Measurements from ENCODE around the gene TGFBR2.

The TGFBR2 gene

GRCh38 chr3:30612437-30613132, 6.2 kb downstream of the TGFBR2 start:
- no peak overlapping the region for H3K4me3 ChIP-seq (ENCODE audit: low read depth, low read length)
- DNase-seq (ENCODE audit: low read depth) = no peak
- TF ChIP-seq CTCF (IDR thresholded peaks at IDR 0.05; ENCODE audit: insufficient read depth, low read depth, low read length, missing control alignments) = no peak

- H3K4me3 ChIP-seq (ENCODE audit: low read depth, low read length) = no peak overlapping the region
- no peak for DNase-seq (ENCODE audit: low read depth)
- no peak for TF ChIP-seq CTCF (IDR thresholded peaks at IDR 0.05; ENCODE audit: insufficient read depth, low read depth, low read length, missing control alignments)
Observed at GRCh38 chr3:30613133-30613825, 6.9 kb downstream of the TGFBR2 start.

- DNase-seq (ENCODE audit: low read depth) = no peak
- TF ChIP-seq CTCF (IDR thresholded peaks at IDR 0.05; ENCODE audit: insufficient read depth, low read depth, low read length, missing control alignments) = no peak
- no peak overlapping the region for H3K4me3 ChIP-seq (ENCODE audit: low read depth, low read length)
Observed at GRCh38 chr3:30614373-30614772, 8.0 kb downstream of the TGFBR2 start.

DNA sequence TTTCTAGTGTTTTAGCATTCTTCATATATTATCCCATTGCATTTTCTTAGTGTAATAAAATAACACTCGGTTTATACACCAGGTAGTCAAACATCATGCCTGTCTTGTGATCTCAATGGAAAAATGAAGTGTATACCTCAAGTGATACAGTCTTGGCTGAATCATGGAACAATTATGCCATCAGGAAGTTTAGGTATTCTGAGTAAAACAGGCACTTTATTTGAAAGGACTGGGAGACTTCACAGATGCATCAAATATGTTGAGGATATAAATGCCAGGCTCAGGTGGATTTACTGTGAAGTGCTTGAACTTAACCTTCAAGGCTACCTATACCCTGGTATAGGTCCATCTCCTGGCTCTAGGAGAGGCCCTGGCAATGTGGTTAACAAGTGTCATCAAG, 8.5 kb downstream of the TGFBR2 start:
- H3K4me3 ChIP-seq (ENCODE audit: low read depth, low read length) = no peak overlapping the region
- DNase-seq (ENCODE audit: low read depth) = no peak
- no peak for TF ChIP-seq CTCF (IDR thresholded peaks at IDR 0.05; ENCODE audit: insufficient read depth, low read depth, low read length, missing control alignments)

DNA sequence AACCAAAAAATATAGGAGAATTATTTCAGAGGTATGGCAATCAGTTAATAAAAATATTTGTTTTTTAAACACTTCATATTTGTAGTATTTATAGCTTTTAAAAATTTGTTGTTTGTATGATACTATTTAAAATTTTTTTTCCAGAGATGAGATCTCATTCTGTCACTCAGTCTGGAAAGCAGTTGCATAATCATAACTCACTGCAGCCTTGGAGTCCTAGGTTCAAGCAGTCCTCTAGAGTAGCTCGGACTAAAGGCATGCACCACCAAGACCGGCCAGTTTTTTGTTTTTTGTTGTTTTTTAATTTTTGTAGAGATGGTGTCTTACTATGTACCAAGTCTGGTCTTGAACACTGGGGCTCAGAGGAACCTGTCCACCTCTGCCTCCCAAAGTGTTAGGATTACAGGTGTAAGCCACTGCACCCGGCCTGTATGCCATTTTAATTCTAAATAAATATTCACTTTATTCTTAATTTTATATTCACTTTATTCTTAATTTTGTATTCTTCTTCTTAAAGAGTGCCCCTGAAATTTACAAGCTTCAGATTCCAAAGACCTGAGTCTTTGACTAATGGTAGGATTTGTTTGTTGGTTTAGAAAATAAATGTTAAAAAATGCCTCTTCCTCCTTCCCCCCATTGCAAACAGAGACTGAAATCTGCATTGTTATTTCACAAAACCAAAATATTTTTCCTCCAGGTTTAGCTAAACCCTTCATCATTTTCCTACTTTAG, 9.4 kb downstream of the TGFBR2 start:
- TF ChIP-seq CTCF (IDR thresholded peaks at IDR 0.05; ENCODE audit: insufficient read depth, low read depth, low read length, missing control alignments) = no peak
- DNase-seq (ENCODE audit: low read depth) = no peak
- H3K4me3 ChIP-seq (ENCODE audit: low read depth, low read length) = no peak overlapping the region

GRCh38 chr3:30616347-30617027, 10.1 kb downstream of the TGFBR2 start:
- no peak overlapping the region for H3K4me3 ChIP-seq (ENCODE audit: low read depth, low read length)
- TF ChIP-seq CTCF (IDR thresholded peaks at IDR 0.05; ENCODE audit: insufficient read depth, low read depth, low read length, missing control alignments) = no peak

More at GRCh38 chr3:30616347-30617027, 10.1 kb downstream of the TGFBR2 start:
- DNase-seq (ENCODE audit: low read depth) = no peak

All from GM12865 (cell line).